ENCODE results near the gene GNG4.
A peak's percentile ranks its signal among the peaks of the same experiment; 100 is the strongest.

The GNG4 gene

GRCh38 chr1:235649368-235650163 lies at the start of gene GNG4:
Gene GNG4 (minus strand): TSS chr1:235649784. CDS start chr1:235583838, 65,946 bp downstream.
- peak in 1 of 2 donors; percentile 15 for DNase-seq

DNA sequence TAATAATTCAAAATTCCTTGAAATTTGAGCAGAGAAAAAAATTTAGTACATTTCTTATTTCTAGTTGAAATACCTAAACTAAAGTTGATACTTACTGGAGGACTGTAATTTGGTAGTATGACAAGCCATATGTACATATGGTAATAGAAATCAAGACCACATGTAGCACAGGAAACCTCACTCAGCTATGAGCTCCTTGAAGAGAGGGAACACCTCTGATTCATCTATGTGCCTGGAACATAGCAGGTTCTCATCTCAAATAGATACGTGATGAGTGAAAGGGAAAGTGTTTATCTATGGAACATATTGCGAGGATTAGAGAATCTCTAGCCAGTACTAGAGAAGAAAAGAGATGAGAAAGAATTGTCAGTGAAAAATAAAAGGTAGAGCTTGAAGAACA lies 47.9 kb upstream of the GNG4 start:
- no peak for DNase-seq

DNA sequence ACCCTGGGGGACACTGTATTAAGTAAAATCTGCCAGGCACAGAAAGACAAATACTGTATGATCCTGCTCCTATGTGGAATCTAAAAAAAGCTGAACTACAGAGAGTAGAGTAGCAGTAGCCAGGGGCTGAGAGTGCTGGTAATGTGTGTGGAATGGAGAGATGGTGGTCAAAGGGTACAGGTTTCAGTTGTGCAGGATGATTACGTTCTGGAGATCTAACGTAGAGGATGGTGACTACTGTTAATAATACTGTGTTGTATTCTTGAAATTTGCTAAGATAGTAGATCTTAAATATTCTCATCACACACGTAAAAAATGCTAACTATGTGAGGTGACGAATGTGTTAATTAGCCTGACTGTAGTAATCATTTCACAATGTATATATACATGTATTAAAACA lies 39.8 kb upstream of the GNG4 start:
- no peak for DNase-seq

GRCh38 chr1:235688096-235688495 lies 38.5 kb upstream of the GNG4 start:
- no peak for DNase-seq

GRCh38 chr1:235683653-235684052 lies 34.1 kb upstream of the GNG4 start:
- DNase-seq: no peak

DNA sequence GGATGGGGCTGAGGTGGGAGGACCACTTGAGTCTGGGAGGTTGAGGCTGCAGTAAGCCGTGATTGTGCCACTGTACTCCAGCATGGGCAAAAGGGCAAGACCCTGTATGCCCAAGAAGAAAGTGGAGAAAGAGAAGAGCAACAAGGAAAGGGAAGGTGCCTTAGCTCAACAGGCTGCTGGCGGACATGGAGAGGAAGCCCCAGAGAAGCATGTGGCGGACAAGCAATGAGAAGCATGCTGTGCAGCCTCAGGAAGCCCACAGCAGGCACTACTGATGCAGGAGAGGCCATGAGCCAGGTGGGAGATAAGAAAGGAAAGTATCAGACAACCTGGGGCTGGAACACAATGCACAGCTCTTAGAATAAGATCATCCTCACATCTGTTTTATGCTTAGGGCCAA lies 32.6 kb upstream of the GNG4 start:
- DNase-seq: no peak

- no peak for DNase-seq
Measured at GRCh38 chr1:235679644-235680043, 30.1 kb upstream of the GNG4 start.

DNA sequence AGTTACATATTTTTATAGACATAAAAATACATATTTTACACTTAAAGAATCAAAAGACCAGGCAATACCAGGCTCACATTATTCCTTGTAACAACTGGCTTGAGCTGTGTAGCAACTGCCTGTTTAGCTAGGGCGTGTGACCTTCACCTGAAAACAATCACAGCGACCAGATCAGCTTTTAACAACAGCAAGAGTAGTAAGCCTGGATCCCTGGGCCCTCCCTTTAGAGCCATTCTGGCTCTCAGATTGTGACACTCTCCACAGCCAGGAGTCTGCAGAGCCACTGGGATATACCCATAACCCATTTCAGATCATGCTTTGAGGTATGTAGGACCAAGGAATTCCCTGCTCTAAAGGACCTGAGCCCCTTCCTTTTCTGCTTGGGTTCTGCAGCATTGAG lies 29.4 kb upstream of the GNG4 start:
- no peak for DNase-seq

GRCh38 chr1:235675152-235675890 lies 25.7 kb upstream of the GNG4 start:
- no peak for DNase-seq

DNA sequence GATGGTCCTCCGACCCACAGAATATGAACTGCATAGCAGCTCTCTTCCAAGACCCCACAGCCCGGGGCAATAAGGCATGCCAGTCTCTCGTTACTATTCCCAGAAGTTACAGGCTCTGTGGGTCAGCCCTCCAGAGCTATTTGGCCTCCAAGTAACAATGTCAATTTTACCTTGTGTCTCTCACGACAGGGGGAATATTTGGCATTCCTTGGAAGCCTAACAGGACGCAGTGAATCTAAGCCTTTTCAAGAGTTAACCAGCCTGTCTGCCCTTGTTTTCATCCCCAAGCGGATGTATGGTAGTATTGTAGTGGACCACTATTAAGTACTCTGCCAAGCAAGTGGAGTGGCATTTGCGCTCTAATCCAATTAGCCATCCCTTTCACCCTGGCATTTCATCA lies 24.4 kb upstream of the GNG4 start:
- no peak for DNase-seq

GRCh38 chr1:235671992-235672391 lies 22.4 kb upstream of the GNG4 start:
- DNase-seq: no peak

DNA sequence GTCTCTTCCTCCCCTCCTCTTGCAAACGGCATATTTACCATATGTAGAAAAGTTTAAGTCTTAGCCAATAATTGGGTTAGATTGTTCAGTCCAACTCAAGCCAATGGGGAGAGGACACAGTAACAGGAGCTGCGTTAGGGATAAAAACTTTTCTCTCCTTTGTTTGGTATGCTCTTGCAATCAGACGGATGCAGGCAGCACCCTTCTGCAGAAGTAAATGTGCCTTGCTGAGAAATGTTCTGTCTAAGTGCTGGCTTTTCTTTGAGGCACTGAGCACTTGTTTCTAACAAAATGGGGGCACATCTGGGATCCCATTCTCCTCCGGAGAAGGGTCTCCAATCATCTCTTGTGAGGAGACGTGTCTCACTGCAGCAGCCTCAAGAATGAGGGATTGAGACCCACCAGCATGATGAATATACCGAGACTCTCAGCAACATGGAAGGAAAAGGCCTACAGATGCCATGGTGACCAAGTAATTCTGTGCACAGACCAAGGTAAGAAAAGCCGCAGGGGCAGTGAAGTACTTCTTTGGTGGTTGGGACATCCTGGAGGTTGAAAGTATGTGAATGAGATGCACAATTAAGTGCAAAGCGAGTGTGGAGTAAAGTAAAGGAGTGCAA lies 20.7 kb upstream of the GNG4 start:
- no peak for DNase-seq

- DNase-seq: no peak
Measured at GRCh38 chr1:235669277-235669676, 19.7 kb upstream of the GNG4 start.

DNA sequence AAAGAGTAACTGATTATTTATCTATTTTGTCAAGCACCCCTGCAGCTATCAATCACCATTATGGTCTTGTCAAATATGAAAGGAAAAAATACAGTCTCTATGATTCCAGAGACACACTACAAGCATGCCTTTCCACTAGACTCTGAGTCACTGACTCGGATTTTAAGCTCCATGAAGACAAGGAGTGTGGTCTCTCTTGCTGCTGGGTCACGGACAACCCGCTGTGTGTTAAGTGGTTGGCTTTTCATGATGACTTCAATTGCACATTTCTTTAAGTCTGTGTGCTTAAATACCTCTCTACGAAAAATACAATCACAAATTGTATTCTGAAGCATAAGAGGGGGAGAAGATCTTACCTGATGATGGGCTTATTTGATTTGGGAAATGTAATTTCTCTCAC lies 14.0 kb upstream of the GNG4 start:
- DNase-seq: no peak

- DNase-seq: no peak
Measured at GRCh38 chr1:235661568-235661967, 12.0 kb upstream of the GNG4 start.

DNA sequence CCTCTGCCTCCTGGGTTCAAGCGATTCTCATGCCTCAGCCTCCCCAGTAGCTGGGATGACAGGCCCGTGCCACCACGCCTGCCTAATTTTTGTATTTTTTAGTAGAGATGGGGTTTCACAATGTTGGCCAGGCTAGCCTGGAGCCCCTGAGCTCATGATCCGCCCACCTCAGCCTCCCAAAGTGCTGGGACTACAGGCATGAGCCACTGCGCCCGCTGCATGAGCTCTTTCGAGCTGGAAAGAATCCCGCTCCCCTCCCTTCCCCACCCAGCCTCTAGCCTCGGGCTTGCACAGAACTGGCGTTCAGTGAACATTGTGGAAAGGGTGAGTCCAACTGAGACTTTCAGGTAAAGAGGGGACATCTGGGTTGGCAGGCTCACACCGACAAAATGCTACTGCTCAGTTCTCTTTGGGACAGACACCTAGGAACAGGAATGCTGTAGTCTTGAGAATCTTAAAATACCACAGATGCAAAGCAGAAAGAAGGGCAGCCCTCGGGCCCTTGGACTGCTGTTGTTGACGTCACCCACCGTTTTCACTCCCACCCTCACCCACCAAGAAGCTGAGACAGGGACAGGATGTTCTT lies 9.7 kb upstream of the GNG4 start:
- DNase-seq: no peak

DNA sequence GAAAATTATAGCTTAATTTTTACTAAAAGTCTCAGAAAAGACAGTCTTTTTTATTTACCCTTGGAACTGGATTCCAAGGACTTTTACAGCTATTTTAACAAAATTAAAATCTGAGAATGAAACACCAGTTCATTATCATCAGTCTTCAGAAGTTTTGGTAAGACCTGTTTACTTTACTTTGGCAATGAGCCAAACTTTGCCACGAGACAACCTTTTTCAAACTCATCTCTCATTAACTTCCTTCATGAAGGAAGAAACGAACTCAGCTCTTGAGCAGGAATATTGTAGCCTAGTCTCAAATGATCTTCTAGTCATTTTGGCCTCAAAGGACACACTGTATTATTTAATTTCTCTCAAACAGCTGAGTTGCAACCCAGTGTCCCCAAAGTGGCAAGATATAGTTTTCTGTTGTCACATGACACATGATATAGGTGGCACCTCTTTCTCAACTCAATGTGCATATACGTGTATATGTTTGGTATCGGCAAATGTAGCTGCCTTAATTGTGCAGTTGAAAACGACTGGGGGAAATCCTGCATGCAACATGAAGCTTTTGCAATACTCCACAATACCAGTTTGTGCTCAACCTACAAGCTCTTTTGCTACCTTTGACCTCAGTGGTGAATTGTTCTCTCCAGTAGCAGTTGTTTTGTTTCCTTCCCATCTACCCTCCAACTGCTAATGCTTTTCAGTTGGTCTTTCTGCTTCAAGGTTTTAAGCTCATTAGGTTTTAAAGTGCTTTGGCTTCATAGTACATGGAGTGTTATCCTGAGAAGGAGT lies 8.4 kb upstream of the GNG4 start:
- DNase-seq: no peak

DNA sequence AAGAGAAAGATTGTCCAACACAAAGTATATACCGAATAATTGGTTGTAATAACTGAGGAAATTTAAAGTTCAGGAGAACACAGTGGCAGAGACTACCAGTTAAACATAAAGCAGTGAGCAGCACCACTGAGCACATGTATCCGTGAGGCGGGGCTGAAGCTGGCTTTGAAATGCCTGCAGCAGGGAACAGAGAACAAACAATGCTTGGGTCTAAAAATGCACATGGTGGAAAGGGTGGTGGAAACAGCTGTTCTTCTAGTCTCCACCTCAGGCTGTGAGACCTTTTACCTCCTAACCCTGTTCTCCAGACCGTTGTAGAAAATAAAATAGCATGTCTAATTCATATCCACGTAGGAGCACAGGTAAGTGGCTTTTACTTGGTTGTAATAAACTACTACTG lies 7.7 kb upstream of the GNG4 start:
- no peak for DNase-seq

- no peak for DNase-seq
Measured at GRCh38 chr1:235652364-235652763, 2.8 kb upstream of the GNG4 start.

DNA sequence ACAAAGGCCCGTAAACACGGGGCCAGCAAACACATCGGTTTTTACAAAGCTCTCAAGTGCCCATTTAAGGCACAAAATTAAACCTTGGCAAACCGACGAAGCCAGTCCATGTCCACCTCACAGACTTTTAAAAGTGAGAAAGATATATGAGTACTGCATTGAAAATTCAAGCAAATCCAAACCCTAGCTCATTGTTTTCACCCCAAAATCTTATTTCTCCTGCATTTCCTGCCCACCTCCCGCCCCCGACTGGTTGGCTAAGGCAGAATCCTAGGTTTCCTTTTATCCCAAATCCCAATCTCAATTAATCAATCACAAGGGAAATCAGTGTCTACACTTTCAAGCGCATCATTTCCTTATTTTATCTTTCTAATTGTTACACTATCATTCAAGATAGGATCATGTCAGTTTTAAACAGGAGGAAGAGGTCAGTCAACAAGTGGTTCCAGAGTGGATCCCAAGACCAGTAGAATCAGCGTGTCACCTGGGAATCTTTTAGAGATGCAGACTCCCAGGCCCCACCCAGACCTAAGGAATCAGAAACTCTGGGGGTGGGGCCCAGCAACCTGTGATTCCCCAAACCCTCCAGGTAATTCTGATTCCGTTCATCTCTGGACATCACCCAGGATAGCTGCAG lies 1.7 kb upstream of the GNG4 start:
- no peak for DNase-seq

DNA sequence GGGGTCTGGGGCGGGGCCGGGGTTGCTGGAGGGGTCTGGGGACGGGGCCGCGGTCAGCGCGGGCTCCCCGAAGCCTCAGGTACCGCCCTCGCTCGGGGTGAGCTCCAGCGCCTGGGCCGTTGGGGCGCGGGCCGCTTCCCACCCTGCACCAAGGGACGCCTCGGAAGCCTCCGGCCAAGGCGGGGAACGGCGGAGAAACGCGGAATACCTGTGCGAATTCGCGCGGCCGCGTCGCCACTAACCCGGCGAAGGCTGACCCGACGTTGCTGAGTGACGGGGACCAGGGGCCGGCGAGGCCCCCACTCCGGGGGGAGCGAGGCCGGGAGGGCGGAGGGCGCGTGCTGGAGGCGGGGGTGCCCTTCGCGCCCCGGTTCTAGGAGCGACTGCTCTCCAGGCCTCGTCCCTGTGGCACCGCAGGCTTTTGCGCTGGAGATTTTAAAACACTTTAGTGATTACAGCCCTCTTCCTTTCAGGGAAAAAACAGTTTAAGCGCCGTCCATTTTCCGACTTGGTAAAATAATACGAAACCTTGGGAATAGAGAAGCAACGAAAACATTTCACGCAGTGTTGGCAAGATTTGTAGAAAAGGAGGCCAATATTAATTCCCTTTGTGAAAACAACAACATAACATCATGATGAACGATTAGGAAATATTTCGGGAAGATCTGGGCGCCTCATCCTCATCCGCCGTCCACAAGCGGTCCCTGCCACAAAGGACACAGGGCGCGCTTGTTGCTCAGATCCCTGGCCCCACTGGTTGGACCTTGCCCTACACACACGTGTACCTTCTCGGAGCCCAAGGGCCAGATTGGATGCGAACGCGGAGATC lies 971 bp upstream of the GNG4 start:
- DNase-seq: no peak

Measured in bone marrow (tissue), 2 donors.